Glutamatergic neuron (in vitro differentiated cells): ENCODE data around the gene HERC4. TPM values are rescaled to one million over a fixed set of nuclear protein-coding genes. Genes with fewer than 3 reads are reported as not detected.

Experiments
- DNase-seq: peaks from one replicate; pipeline ENCODE4 v3.0.0; 2022
- H3K27ac Mint-ChIP-seq: one replicate; pipeline ENCODE4 v1.8.0; 2020; ENCODE audit warnings: mild to moderate bottlenecking, mixed read lengths, inconsistent platforms; ENCODE audit not compliant: unreplicated experiment
- H3K27me3 Mint-ChIP-seq: one replicate; pipeline ENCODE4 v1.8.0; 2020; ENCODE audit warnings: mild to moderate bottlenecking, moderate library complexity, mixed read lengths, inconsistent platforms; ENCODE audit not compliant: unreplicated experiment
- H3K36me3 Mint-ChIP-seq: one replicate; pipeline ENCODE4 v1.8.0; 2020; ENCODE audit warnings: mild to moderate bottlenecking, mixed read lengths, inconsistent platforms; ENCODE audit not compliant: unreplicated experiment
- H3K4me1 Mint-ChIP-seq: one replicate; pipeline ENCODE4 v1.8.0; 2020; ENCODE audit warnings: mild to moderate bottlenecking, low read depth, mixed read lengths, inconsistent platforms; ENCODE audit not compliant: unreplicated experiment
- H3K4me3 Mint-ChIP-seq: one replicate; pipeline ENCODE4 v1.8.0; 2020; ENCODE audit warnings: mild to moderate bottlenecking, mixed read lengths, inconsistent platforms; ENCODE audit not compliant: unreplicated experiment
- H3K9me3 Mint-ChIP-seq: one replicate; pipeline ENCODE4 v1.8.0; 2020; ENCODE audit warnings: mild to moderate bottlenecking, moderate library complexity, mixed read lengths, inconsistent platforms; ENCODE audit not compliant: unreplicated experiment
- CTCF ChIP-seq: fragments of 200-600 bp; sonication (generic); IDR thresholded peaks from one replicate; pipeline ENCODE4 v1.5.0; 2021; ENCODE audit not compliant: partially characterized antibody, unreplicated experiment
- total RNA-seq: library from RNA; stranded (reverse); fragmentation: NEBNext Ultra II Directional; extraction: Animal tissue kit (Norgen Biotek cat#: 25700); gene quantifications from one replicate; pipeline ENCODE4 v1.2.1, GENCODE V29; 2021; ENCODE audit not compliant: unreplicated experiment

HERC4 gene
- total RNA-seq, 1 donor from 2014 or later, result 39.5 TPM

GRCh38 chr10:68075550-68076004 is 494 bp upstream of the HERC4 start:
- no peak overlapping the region for H3K27ac Mint-ChIP-seq
- DNase-seq, result no peak
- H3K27me3 Mint-ChIP-seq, result peaks cover 4% of the 10 kb centered on the region
- no peaks in the 10 kb centered on the region for H3K36me3 Mint-ChIP-seq
- peak overlapping the region; percentile 59 for H3K4me3 Mint-ChIP-seq
- peaks cover 9% of the 10 kb centered on the region for H3K4me1 Mint-ChIP-seq
- H3K9me3 Mint-ChIP-seq, result peaks cover 4% of the 10 kb centered on the region
- TF ChIP-seq CTCF, result no peak

GRCh38 chr10:68074031-68074774 is 880 bp downstream of the HERC4 start:
- H3K4me3 Mint-ChIP-seq, result peak overlapping the region; percentile 94
- TF ChIP-seq CTCF, result no peak

GRCh38 chr10:68073631-68074030 is 1.5 kb downstream of the HERC4 start:
- TF ChIP-seq CTCF, result no peak
- Mint-ChIP-seq H3K9me3 (peaks cover 4% of the 10 kb centered on the region), H3K4me3 (peak overlapping the region; percentile 94), H3K4me1 (peaks cover 9% of the 10 kb centered on the region), H3K36me3 (no peaks in the 10 kb centered on the region), H3K27me3 (peaks cover 4% of the 10 kb centered on the region), H3K27ac (no peak overlapping the region)
- DNase-seq, result no peak

More at GRCh38 chr10:68074031-68074774, 880 bp downstream of the HERC4 start:
- Mint-ChIP-seq H3K36me3 (no peaks in the 10 kb centered on the region), H3K27ac (peak overlapping the region; percentile 84), H3K27me3 (peaks cover 4% of the 10 kb centered on the region), H3K4me1 (peaks cover 9% of the 10 kb centered on the region), H3K9me3 (peaks cover 4% of the 10 kb centered on the region)
- no peak for DNase-seq

GRCh38 chr10:68067508-68067907 is 7.6 kb downstream of the HERC4 start:
- Mint-ChIP-seq H3K27ac (no peak overlapping the region), H3K9me3 (no peaks in the 10 kb centered on the region), H3K4me1 (peaks cover 2% of the 10 kb centered on the region), H3K27me3 (no peaks in the 10 kb centered on the region), H3K36me3 (no peaks in the 10 kb centered on the region), H3K4me3 (no peak overlapping the region)
- no peak for DNase-seq
- TF ChIP-seq CTCF, result no peak

- no peak overlapping the region for H3K27ac Mint-ChIP-seq
- no peak for DNase-seq
- H3K36me3 Mint-ChIP-seq, result no peaks in the 10 kb centered on the region
- H3K27me3 Mint-ChIP-seq, result no peaks in the 10 kb centered on the region
- H3K4me3 Mint-ChIP-seq, result no peak overlapping the region
- H3K4me1 Mint-ChIP-seq, result no peaks in the 10 kb centered on the region
- no peak for TF ChIP-seq CTCF
- H3K9me3 Mint-ChIP-seq, result no peaks in the 10 kb centered on the region
Observed at GRCh38 chr10:68067029-68067428, 8.1 kb downstream of the HERC4 start.
